ENCODE measurements around the gene EXOSC2. TPM values are rescaled to one million over a fixed set of nuclear protein-coding genes. Genes with fewer than 3 reads are reported as not detected.

EXOSC2 gene
- total RNA-seq, 1 experiment from 2014 or later = 49.5 TPM

GRCh38 chr9:130703501-130703900 is 9.9 kb downstream of the EXOSC2 start:
- Histone ChIP-seq H3K4me2 (no peak overlapping the region), H2AFZ (no peak overlapping the region), H3K4me3 (no peak overlapping the region), H3K27ac (no peak overlapping the region), H3K79me2 (ENCODE audit: low read depth) (peaks cover 5% of the 10 kb centered on the region; the same call in 1 of the 2 replicates), H3F3A (ENCODE audit: insufficient read depth, low read depth) (peaks cover 38% of the 10 kb centered on the region), H3K27me3 (ENCODE audit: insufficient read depth, low read depth) (no peaks in the 10 kb centered on the region), H4K20me1 (ENCODE audit: insufficient read depth) (peaks cover 23% of the 10 kb centered on the region), H3K36me3 (ENCODE audit: low read depth) (peaks cover 29% of the 10 kb centered on the region), H3K9me3 (ENCODE audit: insufficient read depth, low read depth) (no peaks in the 10 kb centered on the region), H3K9me2 (ENCODE audit: insufficient read depth) (no peaks in the 10 kb centered on the region), H3K4me1 (replicated peaks; ENCODE audit: insufficient read depth) (no peaks in the 10 kb centered on the region)
- POLR2A ChIA-PET (ENCODE audit: unreplicated experiment) = no interaction called here
- intact Hi-C loops (cut with micrococcal nuclease; ENCODE audit: unreplicated experiment) = no loop called here
- TF ChIP-seq EZH2 (IDR thresholded peaks at IDR 0.05; ENCODE audit: low read depth) = no peak
- TF ChIP-seq CTCF (conservative IDR thresholded peaks at IDR 0.05) = no peak
- BruUV-seq (replicated peaks) = no TSS peak
- no peak for DNase-seq
- CTCF ChIA-PET = no interaction called here

GRCh38 chr9:130707225-130707976 is 13.8 kb downstream of the EXOSC2 start:
- peaks cover 45% of the 10 kb centered on the region for H3F3A ChIP-seq (ENCODE audit: insufficient read depth, low read depth)
- H4K20me1 ChIP-seq (ENCODE audit: insufficient read depth) = peaks cover 9% of the 10 kb centered on the region
- H3K4me3 ChIP-seq = no peak overlapping the region
- H3K9me3 ChIP-seq (ENCODE audit: insufficient read depth, low read depth) = no peaks in the 10 kb centered on the region
- peak; percentile 59 to 61 for DNase-seq
- no peaks in the 10 kb centered on the region for H3K9me2 ChIP-seq (ENCODE audit: insufficient read depth)
- BruUV-seq (replicated peaks) = no TSS peak
- no peak overlapping the region for H3K4me2 ChIP-seq
- ChIA-PET CTCF (interaction anchor here (0.6 to 1.7 kb wide), 10 partner anchors 9 to 1195 kb away, joined by 3 to 14 read pairs (median 6); no protein-coding TSS in a partner anchor), POLR2A (ENCODE audit: unreplicated experiment) (no interaction called here)
- TF ChIP-seq EZH2 (IDR thresholded peaks at IDR 0.05; ENCODE audit: low read depth) (no peak), CTCF (conservative IDR thresholded peaks at IDR 0.05) (peak; percentile 94)
- H3K4me1 ChIP-seq (replicated peaks; ENCODE audit: insufficient read depth) = no peaks in the 10 kb centered on the region
- no peak overlapping the region for H2AFZ ChIP-seq
- peaks cover 13% of the 10 kb centered on the region; the same call in 1 of the 2 replicates for H3K36me3 ChIP-seq (ENCODE audit: low read depth)
- intact Hi-C loops (cut with micrococcal nuclease; ENCODE audit: unreplicated experiment) = loop anchor here (1.0 to 5.0 kb wide), 4 partner anchors 65 to 339 kb away; no protein-coding TSS in a partner anchor
- no peaks in the 10 kb centered on the region for H3K27me3 ChIP-seq (ENCODE audit: insufficient read depth, low read depth)
- no peaks in the 10 kb centered on the region for H3K79me2 ChIP-seq (ENCODE audit: low read depth)
- no peak overlapping the region for H3K27ac ChIP-seq

DNA sequence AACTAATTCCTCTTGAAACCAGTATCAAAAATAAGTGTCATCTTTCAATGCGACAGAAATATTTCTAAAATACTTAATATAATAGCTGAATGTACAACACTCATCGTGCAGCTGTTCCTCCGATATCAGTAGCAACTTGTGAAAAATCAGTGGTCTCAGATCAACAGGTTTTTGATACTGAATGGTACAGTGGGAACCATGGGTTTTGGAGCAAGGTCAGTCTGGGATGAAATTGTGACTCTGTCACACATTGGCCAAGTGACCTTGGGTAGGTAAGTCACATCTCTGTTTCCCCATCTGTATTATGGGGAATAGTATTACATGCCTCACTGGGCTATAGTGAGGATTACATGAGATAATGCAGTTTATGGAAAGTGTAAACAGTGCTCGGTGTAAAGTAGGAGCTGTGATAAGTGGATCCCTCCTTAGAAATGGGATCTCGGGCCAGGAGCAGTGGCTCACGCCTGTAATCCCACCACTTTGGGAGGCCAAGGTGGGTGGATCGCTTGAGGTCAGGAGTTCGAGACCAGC is 17.3 kb downstream of the EXOSC2 start:
- Histone ChIP-seq H3K9me3 (ENCODE audit: insufficient read depth, low read depth) (no peaks in the 10 kb centered on the region), H3K36me3 (ENCODE audit: low read depth) (no peaks in the 10 kb centered on the region), H3K27ac (no peak overlapping the region), H3F3A (ENCODE audit: insufficient read depth, low read depth) (peaks cover 28% of the 10 kb centered on the region), H3K4me2 (no peak overlapping the region), H3K4me1 (replicated peaks; ENCODE audit: insufficient read depth) (peaks cover 22% of the 10 kb centered on the region), H3K9me2 (ENCODE audit: insufficient read depth) (no peaks in the 10 kb centered on the region), H2AFZ (no peak overlapping the region), H3K79me2 (ENCODE audit: low read depth) (peaks cover 26% of the 10 kb centered on the region), H4K20me1 (ENCODE audit: insufficient read depth) (peaks cover 9% of the 10 kb centered on the region), H3K4me3 (no peak overlapping the region), H3K27me3 (ENCODE audit: insufficient read depth, low read depth) (no peaks in the 10 kb centered on the region)
- intact Hi-C loops (cut with micrococcal nuclease; ENCODE audit: unreplicated experiment) = no loop called here
- CTCF ChIA-PET = no interaction called here
- POLR2A ChIA-PET (ENCODE audit: unreplicated experiment) = interaction anchor here (0.5 kb wide), 1 partner anchor 10 kb away, joined by 3 read pairs; no protein-coding TSS in a partner anchor
- no TSS peak for BruUV-seq (replicated peaks)
- no peak for DNase-seq
- no peak for TF ChIP-seq EZH2 (IDR thresholded peaks at IDR 0.05; ENCODE audit: low read depth)
- TF ChIP-seq CTCF (conservative IDR thresholded peaks at IDR 0.05) = no peak
